ENCODE data around the gene GAS6.

DNA sequence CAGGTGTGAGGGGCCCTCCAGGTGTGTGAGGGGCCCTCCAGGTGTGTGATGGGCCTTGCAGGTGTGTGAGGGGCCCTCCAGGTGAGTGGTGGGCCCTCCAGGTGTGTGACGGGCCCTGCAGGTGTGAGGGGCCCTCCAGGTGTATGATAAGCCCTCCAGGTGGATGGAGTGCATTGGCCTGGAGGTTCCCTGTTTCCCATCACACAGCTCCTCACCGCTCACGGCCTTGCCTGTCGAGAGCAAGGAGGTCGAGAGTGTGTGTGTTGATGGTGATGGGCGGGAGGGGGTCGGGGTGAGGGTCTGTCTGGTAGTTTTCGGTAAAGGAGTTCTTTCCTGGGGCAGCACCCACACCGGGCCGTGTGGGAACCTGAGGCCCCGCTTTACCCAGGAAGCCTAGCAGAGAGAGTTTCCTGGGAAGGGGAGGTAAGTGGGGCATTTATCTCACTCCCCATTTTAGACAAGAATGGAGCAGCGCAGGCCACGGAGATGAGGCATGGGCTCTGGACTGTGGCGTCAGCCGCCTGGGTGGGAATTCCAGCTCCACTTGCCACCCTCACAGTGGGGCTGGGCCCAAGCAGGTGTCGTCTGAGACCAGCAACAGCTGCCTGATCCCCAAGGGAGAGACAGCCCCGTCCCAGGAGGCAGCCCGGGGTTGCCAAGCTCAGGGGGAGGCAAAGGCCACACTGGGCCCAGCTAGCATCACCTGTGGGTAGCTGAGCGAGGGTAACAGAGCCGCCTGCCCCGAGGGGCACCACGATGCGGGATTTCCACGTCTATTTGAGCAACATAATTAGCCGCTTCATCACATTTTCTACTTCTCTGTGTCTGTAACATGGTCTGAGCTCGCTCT lies 10.9 kb upstream of the GAS6 start:
- TF ChIP-seq EZH2 (IDR thresholded peaks at IDR 0.05; ENCODE audit: borderline replicate concordance, insufficient read depth, low read length, poor library complexity, severe bottlenecking), result no peak
- no peak for TF ChIP-seq CTCF (IDR thresholded peaks at IDR 0.05; ENCODE audit: poor library complexity, severe bottlenecking)
- no peak for TF ChIP-seq TAF1 (IDR thresholded peaks at IDR 0.05; ENCODE audit: low read depth)
- no peak for TF ChIP-seq RAD21 (conservative IDR thresholded peaks at IDR 0.05)
- TF ChIP-seq SMC3 (conservative IDR thresholded peaks at IDR 0.05; ENCODE audit: poor library complexity), result no peak
- TF ChIP-seq, protein P1, sequence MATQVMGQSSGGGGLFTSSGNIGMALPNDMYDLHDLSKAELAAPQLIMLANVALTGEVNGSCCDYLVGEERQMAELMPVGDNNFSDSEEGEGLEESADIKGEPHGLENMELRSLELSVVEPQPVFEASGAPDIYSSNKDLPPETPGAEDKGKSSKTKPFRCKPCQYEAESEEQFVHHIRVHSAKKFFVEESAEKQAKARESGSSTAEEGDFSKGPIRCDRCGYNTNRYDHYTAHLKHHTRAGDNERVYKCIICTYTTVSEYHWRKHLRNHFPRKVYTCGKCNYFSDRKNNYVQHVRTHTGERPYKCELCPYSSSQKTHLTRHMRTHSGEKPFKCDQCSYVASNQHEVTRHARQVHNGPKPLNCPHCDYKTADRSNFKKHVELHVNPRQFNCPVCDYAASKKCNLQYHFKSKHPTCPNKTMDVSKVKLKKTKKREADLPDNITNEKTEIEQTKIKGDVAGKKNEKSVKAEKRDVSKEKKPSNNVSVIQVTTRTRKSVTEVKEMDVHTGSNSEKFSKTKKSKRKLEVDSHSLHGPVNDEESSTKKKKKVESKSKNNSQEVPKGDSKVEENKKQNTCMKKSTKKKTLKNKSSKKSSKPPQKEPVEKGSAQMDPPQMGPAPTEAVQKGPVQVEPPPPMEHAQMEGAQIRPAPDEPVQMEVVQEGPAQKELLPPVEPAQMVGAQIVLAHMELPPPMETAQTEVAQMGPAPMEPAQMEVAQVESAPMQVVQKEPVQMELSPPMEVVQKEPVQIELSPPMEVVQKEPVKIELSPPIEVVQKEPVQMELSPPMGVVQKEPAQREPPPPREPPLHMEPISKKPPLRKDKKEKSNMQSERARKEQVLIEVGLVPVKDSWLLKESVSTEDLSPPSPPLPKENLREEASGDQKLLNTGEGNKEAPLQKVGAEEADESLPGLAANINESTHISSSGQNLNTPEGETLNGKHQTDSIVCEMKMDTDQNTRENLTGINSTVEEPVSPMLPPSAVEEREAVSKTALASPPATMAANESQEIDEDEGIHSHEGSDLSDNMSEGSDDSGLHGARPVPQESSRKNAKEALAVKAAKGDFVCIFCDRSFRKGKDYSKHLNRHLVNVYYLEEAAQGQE (IDR thresholded peaks at IDR 0.05; ENCODE audit: borderline replicate concordance), result no peak
- no peak for TF ChIP-seq EP300 (conservative IDR thresholded peaks at IDR 0.05; ENCODE audit: poor library complexity, severe bottlenecking)
